HepG2 (cell line): ENCODE data around the gene STEAP2. TPM values are rescaled to one million over a fixed set of nuclear protein-coding genes. Genes with fewer than 3 reads are reported as not detected.

Experiments used
- ARHGAP35 ChIP-seq: sonication (generic); formaldehyde crosslinking; IDR thresholded peaks from 2 replicates; pipeline ENCODE4 v1.9.0; 2022; ENCODE audit warnings: mild to moderate bottlenecking, inconsistent platforms, moderate library complexity, missing genetic modification reagents, borderline replicate concordance
- CAMTA2 ChIP-seq: sonication (generic); formaldehyde crosslinking; IDR thresholded peaks from 2 replicates; pipeline ENCODE4 v1.4.0; 2020; ENCODE audit warnings: mild to moderate bottlenecking, missing genetic modification reagents, borderline replicate concordance
- ONECUT2 ChIP-seq: sonication (generic); formaldehyde crosslinking; IDR thresholded peaks from 2 replicates; pipeline ENCODE4 v1.4.0; 2020; ENCODE audit warnings: missing genetic modification reagents
- ZNF253 ChIP-seq: sonication (generic); formaldehyde crosslinking; IDR thresholded peaks from 2 replicates; pipeline ENCODE4 v1.8.0; 2022; ENCODE audit warnings: mild to moderate bottlenecking, missing genetic modification reagents, borderline replicate concordance
- polyA plus RNA-seq, 8 experiments: library from polyadenylated mRNA; depleted of rRNA in 3 of 8; stranded (reverse) in 7 of 8; unstranded in 1 of 8; fragments of >200 nt; fragmentation: Illumina TruSeq in 4 of 8; extraction: Trizol in 4 of 8; gene quantifications; 2 replicates each; pipeline versions ENCODE4 v1.2.1 to v1.2.3, GENCODE V29; 2011 to 2016; ENCODE audit warnings: low read depth in 4 of 8, missing spikeins in 1 of 8, mixed read lengths in 1 of 8; ENCODE audit not compliant: insufficient read depth in 1 of 8
- total RNA-seq, 5 experiments: library from RNA; depleted of rRNA; stranded (reverse); fragments of >200 nt; fragmentation: Illumina TruSeq; extraction: Trizol; gene quantifications; 2 replicates each; pipeline ENCODE4 v1.2.3, GENCODE V29; 2016; ENCODE audit warnings: low read depth in 1 of 5
- TF ChIP-seq, protein P1 (sequence below), 2 experiments: fragments of 450-650 bp in 1 of 2; sonication (generic) in 1 of 2; formaldehyde crosslinking in 1 of 2; IDR thresholded peaks; 2 replicates each; pipeline versions ENCODE4 v1.6.1 to v1.8.0; 2016 to 2022; ENCODE audit warnings: antibody characterized with exemption in 1 of 2, mild to moderate bottlenecking in 1 of 2, missing genetic modification reagents in 1 of 2
- TF ChIP-seq, protein P2 (sequence below): sonication (generic); formaldehyde crosslinking; conservative IDR thresholded peaks from 2 replicates; pipeline ENCODE4 v1.4.0; 2020; ENCODE audit warnings: mild to moderate bottlenecking, missing genetic modification reagents, moderate library complexity
- TF ChIP-seq, protein P3 (sequence below): sonication (generic); formaldehyde crosslinking; IDR thresholded peaks from 2 replicates; pipeline ENCODE4 v1.4.0; 2020; ENCODE audit warnings: missing genetic modification reagents
- TF ChIP-seq, protein P4 (sequence below): sonication (generic); formaldehyde crosslinking; conservative IDR thresholded peaks from 2 replicates; pipeline ENCODE4 v1.4.0; 2020; ENCODE audit warnings: missing genetic modification reagents
- TF ChIP-seq, protein P5 (sequence below): sonication (generic); formaldehyde crosslinking; IDR thresholded peaks from 2 replicates; pipeline ENCODE4 v1.4.0; 2020; ENCODE audit warnings: missing genetic modification reagents, borderline replicate concordance

STEAP2 gene
- total and polyA plus RNA-seq, 2 of the 13 experiments (the other 11 are each of a cell fraction or from before 2014, with no cell fraction given): 4.3 to 4.4 TPM

DNA sequence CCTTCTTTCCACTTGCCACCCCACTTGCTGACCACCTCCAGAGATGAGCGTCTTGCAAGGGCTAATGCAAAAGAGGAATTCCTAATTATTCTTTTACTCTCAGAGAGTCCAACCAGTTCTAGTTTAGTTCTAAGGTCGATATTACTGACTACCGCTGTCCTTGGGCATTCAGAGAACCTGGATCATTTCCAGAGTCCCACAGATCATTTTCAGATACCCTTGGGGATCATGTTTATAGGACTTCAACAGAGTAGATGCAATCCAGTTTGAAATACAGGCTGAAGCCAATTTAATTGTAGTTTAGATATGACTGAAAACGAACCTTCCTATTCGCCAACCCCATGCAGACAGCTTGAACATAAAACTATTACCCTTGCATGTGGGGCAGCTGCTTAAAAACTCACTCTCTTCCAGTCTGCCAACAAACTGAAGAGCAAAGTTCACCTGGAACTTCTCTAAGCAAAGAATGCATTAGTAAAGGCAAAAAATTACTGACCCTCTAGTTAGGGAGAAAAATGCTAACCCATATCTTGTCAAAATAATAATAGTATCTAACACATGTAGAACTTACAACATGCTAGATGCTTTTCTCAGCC lies 55.8 kb downstream of the STEAP2 start (continued):
- TF ChIP-seq, protein P1, sequence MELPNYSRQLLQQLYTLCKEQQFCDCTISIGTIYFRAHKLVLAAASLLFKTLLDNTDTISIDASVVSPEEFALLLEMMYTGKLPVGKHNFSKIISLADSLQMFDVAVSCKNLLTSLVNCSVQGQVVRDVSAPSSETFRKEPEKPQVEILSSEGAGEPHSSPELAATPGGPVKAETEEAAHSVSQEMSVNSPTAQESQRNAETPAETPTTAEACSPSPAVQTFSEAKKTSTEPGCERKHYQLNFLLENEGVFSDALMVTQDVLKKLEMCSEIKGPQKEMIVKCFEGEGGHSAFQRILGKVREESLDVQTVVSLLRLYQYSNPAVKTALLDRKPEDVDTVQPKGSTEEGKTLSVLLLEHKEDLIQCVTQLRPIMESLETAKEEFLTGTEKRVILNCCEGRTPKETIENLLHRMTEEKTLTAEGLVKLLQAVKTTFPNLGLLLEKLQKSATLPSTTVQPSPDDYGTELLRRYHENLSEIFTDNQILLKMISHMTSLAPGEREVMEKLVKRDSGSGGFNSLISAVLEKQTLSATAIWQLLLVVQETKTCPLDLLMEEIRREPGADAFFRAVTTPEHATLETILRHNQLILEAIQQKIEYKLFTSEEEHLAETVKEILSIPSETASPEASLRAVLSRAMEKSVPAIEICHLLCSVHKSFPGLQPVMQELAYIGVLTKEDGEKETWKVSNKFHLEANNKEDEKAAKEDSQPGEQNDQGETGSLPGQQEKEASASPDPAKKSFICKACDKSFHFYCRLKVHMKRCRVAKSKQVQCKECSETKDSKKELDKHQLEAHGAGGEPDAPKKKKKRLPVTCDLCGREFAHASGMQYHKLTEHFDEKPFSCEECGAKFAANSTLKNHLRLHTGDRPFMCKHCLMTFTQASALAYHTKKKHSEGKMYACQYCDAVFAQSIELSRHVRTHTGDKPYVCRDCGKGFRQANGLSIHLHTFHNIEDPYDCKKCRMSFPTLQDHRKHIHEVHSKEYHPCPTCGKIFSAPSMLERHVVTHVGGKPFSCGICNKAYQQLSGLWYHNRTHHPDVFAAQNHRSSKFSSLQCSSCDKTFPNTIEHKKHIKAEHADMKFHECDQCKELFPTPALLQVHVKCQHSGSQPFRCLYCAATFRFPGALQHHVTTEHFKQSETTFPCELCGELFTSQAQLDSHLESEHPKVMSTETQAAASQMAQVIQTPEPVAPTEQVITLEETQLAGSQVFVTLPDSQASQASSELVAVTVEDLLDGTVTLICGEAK (IDR thresholded peaks at IDR 0.05): no peak
- TF ChIP-seq, protein P1 (CRISPR knock-in tag; IDR thresholded peaks at IDR 0.05): no peak
- TF ChIP-seq, protein P2, sequence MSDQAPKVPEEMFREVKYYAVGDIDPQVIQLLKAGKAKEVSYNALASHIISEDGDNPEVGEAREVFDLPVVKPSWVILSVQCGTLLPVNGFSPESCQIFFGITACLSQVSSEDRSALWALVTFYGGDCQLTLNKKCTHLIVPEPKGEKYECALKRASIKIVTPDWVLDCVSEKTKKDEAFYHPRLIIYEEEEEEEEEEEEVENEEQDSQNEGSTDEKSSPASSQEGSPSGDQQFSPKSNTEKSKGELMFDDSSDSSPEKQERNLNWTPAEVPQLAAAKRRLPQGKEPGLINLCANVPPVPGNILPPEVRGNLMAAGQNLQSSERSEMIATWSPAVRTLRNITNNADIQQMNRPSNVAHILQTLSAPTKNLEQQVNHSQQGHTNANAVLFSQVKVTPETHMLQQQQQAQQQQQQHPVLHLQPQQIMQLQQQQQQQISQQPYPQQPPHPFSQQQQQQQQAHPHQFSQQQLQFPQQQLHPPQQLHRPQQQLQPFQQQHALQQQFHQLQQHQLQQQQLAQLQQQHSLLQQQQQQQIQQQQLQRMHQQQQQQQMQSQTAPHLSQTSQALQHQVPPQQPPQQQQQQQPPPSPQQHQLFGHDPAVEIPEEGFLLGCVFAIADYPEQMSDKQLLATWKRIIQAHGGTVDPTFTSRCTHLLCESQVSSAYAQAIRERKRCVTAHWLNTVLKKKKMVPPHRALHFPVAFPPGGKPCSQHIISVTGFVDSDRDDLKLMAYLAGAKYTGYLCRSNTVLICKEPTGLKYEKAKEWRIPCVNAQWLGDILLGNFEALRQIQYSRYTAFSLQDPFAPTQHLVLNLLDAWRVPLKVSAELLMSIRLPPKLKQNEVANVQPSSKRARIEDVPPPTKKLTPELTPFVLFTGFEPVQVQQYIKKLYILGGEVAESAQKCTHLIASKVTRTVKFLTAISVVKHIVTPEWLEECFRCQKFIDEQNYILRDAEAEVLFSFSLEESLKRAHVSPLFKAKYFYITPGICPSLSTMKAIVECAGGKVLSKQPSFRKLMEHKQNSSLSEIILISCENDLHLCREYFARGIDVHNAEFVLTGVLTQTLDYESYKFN: peak; percentile 91
- TF ChIP-seq, protein P3, sequence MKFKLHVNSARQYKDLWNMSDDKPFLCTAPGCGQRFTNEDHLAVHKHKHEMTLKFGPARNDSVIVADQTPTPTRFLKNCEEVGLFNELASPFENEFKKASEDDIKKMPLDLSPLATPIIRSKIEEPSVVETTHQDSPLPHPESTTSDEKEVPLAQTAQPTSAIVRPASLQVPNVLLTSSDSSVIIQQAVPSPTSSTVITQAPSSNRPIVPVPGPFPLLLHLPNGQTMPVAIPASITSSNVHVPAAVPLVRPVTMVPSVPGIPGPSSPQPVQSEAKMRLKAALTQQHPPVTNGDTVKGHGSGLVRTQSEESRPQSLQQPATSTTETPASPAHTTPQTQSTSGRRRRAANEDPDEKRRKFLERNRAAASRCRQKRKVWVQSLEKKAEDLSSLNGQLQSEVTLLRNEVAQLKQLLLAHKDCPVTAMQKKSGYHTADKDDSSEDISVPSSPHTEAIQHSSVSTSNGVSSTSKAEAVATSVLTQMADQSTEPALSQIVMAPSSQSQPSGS (CRISPR knock-in tag): no peak
- TF ChIP-seq ZNF253 (no peak), ARHGAP35 (no peak), CAMTA2 (CRISPR knock-in tag) (no peak), ONECUT2 (CRISPR knock-in tag) (peak; percentile 72; the same call in 1 of the 2 replicates)
- TF ChIP-seq, protein P4, sequence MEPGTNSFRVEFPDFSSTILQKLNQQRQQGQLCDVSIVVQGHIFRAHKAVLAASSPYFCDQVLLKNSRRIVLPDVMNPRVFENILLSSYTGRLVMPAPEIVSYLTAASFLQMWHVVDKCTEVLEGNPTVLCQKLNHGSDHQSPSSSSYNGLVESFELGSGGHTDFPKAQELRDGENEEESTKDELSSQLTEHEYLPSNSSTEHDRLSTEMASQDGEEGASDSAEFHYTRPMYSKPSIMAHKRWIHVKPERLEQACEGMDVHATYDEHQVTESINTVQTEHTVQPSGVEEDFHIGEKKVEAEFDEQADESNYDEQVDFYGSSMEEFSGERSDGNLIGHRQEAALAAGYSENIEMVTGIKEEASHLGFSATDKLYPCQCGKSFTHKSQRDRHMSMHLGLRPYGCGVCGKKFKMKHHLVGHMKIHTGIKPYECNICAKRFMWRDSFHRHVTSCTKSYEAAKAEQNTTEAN (CRISPR knock-in tag): no peak
- TF ChIP-seq, protein P5, sequence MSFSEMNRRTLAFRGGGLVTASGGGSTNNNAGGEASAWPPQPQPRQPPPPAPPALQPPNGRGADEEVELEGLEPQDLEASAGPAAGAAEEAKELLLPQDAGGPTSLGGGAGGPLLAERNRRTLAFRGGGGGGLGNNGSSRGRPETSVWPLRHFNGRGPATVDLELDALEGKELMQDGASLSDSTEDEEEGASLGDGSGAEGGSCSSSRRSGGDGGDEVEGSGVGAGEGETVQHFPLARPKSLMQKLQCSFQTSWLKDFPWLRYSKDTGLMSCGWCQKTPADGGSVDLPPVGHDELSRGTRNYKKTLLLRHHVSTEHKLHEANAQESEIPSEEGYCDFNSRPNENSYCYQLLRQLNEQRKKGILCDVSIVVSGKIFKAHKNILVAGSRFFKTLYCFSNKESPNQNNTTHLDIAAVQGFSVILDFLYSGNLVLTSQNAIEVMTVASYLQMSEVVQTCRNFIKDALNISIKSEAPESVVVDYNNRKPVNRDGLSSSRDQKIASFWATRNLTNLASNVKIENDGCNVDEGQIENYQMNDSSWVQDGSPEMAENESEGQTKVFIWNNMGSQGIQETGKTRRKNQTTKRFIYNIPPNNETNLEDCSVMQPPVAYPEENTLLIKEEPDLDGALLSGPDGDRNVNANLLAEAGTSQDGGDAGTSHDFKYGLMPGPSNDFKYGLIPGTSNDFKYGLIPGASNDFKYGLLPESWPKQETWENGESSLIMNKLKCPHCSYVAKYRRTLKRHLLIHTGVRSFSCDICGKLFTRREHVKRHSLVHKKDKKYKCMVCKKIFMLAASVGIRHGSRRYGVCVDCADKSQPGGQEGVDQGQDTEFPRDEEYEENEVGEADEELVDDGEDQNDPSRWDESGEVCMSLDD (CRISPR knock-in tag): no peak
